Hematopoietic multipotent progenitor cell treated with erythropoietin and hydrocortisone succinate and interleukin-3 and kit ligand, for 8 days (in vitro differentiated cells): ENCODE measurements around the gene PLXNA2.

ENCODE experiments used
- DNase-seq: peaks from one replicate; pipeline ENCODE4 v3.0.0-alpha.2; 2015

Gene PLXNA2

GRCh38 chr1:208136459-208137182 is 107.6 kb downstream of the PLXNA2 start:
- DNase-seq: no peak

GRCh38 chr1:208135354-208135753 is 108.8 kb downstream of the PLXNA2 start:
- DNase-seq: no peak

- no peak for DNase-seq
These were observed 109.7 kb downstream of the PLXNA2 start for GRCh38 chr1:208134491-208134890.

GRCh38 chr1:208133355-208133754 is 110.8 kb downstream of the PLXNA2 start:
- no peak for DNase-seq

- DNase-seq: peak; percentile 83
These were observed 111.8 kb downstream of the PLXNA2 start for GRCh38 chr1:208132287-208132882.

GRCh38 chr1:208131621-208132286 is 112.4 kb downstream of the PLXNA2 start:
- DNase-seq: no peak

GRCh38 chr1:208129487-208129886 is 114.7 kb downstream of the PLXNA2 start:
- no peak for DNase-seq

- DNase-seq: no peak
These were observed 115.1 kb downstream of the PLXNA2 start for GRCh38 chr1:208129060-208129459.

- DNase-seq: no peak
These were observed 116.2 kb downstream of the PLXNA2 start for GRCh38 chr1:208127792-208128529.

GRCh38 chr1:208127284-208127683 is 116.9 kb downstream of the PLXNA2 start:
- no peak for DNase-seq

GRCh38 chr1:208126108-208126507 is 118.1 kb downstream of the PLXNA2 start:
- no peak for DNase-seq

GRCh38 chr1:208122612-208123358 is 121.4 kb downstream of the PLXNA2 start:
- no peak for DNase-seq

- no peak for DNase-seq
These were observed 122.3 kb downstream of the PLXNA2 start for GRCh38 chr1:208121813-208122364.

- DNase-seq: no peak
These were observed 123.8 kb downstream of the PLXNA2 start for GRCh38 chr1:208120431-208120790.

GRCh38 chr1:208118841-208119606 is 125.2 kb downstream of the PLXNA2 start:
- DNase-seq: no peak

- DNase-seq: no peak
These were observed 125.9 kb downstream of the PLXNA2 start for GRCh38 chr1:208118306-208118705.

- no peak for DNase-seq
These were observed 126.4 kb downstream of the PLXNA2 start for GRCh38 chr1:208117826-208118225.

- no peak for DNase-seq
These were observed 126.8 kb downstream of the PLXNA2 start for GRCh38 chr1:208117409-208117808.

- DNase-seq: no peak
These were observed 128.1 kb downstream of the PLXNA2 start for GRCh38 chr1:208115924-208116640.

- no peak for DNase-seq
These were observed 131.2 kb downstream of the PLXNA2 start for GRCh38 chr1:208113011-208113410.

- no peak for DNase-seq
These were observed 131.8 kb downstream of the PLXNA2 start for GRCh38 chr1:208112401-208112800.
